SJCRH30 (cell line): ENCODE measurements around the gene IL3. TPM values are rescaled to one million over a fixed set of nuclear protein-coding genes. Genes with fewer than 3 reads are reported as not detected.

ENCODE experiments used
- DNase-seq, 2 experiments: peaks; one replicate each; pipeline ENCODE4 v3.0.0-alpha.2; 2015 to 2020
- H3K27ac ChIP-seq: fragments of 250-450 bp; sonication (Bioruptor Pico); 2 replicates; pipeline ENCODE4 v1.5.1; 2020; ENCODE audit warnings: mild to moderate bottlenecking, moderate library complexity
- H3K27me3 ChIP-seq: fragments of 250-450 bp; sonication (Bioruptor Pico); 2 replicates; pipeline ENCODE4 v1.5.1; 2020; ENCODE audit warnings: mild to moderate bottlenecking, moderate library complexity
- H3K36me3 ChIP-seq: fragments of 250-450 bp; sonication (Bioruptor Pico); 2 replicates; pipeline ENCODE4 v1.5.1; 2020; ENCODE audit warnings: mild to moderate bottlenecking, moderate library complexity
- H3K4me1 ChIP-seq: fragments of 250-450 bp; sonication (Bioruptor Pico); 2 replicates; pipeline ENCODE4 v1.5.1; 2020; ENCODE audit warnings: mild to moderate bottlenecking, moderate library complexity
- H3K4me3 ChIP-seq: fragments of 250-450 bp; sonication (Bioruptor Pico); 2 replicates; pipeline ENCODE4 v1.5.1; 2020; ENCODE audit warnings: mild to moderate bottlenecking, moderate library complexity
- H3K9me3 ChIP-seq: fragments of 250-450 bp; sonication (Bioruptor Pico); replicated peaks from 2 replicates; pipeline ENCODE4 v1.5.1; 2020; ENCODE audit warnings: mild to moderate bottlenecking, moderate library complexity
- total RNA-seq: library from RNA; depleted of rRNA; stranded (reverse); fragments of >200 nt; shearing (Covaris generic); gene quantifications from 2 replicates; pipeline ENCODE4 v1.2.3, GENCODE V29; 2014

IL3 gene
- total RNA-seq, 1 experiment from 2014 or later, result not detected

DNA sequence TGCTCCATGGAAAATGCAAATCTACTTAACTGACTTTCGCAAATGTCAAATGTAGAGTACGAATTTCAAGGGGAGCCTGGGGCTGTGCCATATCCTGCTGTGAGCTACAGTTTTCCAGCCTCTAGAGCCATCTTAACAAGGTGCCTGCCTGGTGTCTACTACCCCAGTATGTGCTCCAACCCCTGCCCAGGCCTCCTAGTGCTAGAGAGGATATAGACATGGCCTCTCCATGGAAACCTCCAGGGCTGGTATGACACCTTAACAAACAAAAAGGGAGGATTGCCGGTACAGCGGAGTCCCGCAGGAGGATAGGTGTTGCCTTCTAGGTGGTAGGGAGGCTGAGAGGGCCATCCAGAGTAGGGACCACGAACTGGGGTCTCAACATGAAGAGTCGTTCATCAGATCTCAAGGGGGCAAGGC, 13.6 kb upstream of the IL3 start:
- no peak for DNase-seq
- Histone ChIP-seq H3K27me3 (peaks cover 8% of the 10 kb centered on the region; the same call in 1 of the 2 replicates), H3K36me3 (no peaks in the 10 kb centered on the region), H3K4me1 (no peaks in the 10 kb centered on the region), H3K9me3 (no peaks in the 10 kb centered on the region), H3K27ac (no peak overlapping the region), H3K4me3 (no peak overlapping the region)

DNA sequence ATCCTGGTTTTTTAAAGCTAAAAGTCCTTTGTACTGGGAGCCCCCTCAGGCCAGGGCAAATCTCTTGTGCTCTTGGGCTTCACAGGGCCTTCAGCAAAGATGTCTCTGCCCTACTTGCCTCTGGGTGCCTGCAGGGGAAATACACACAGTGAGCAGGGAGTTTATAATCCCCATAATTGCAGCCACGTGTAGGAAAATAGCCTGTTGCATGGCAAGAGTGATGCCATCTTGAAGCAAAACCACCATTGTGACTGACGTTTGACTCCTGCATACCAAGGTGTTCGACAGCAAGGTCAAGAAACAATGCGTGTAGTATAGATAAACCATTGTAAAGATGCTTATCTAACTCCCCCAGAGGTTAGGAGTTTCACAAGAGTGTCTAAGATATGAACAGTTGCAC, 11.4 kb upstream of the IL3 start:
- H3K27me3 ChIP-seq, result peaks cover 8% of the 10 kb centered on the region; the same call in 1 of the 2 replicates

DNA sequence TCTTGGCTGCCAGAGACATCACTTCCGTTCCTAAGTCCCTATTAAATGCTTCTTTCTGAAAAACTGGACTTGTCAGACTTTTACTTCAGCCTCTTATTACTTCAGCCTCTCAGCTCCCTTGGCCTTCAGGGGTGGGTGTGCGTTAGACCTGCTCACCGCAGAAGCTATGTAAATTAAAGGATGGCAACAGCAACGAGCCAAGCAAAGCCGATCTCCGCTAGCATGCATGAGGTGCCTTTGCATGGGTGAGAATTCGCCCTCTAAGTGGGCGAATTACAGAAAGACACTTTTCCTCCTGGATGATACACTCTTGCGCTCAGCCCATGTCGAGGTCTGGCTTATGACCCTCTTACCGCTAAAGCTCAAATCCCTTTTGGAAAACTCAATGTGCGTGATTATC, 10.9 kb upstream of the IL3 start:
- Histone ChIP-seq H3K36me3 (no peaks in the 10 kb centered on the region), H3K4me3 (no peak overlapping the region), H3K9me3 (no peaks in the 10 kb centered on the region), H3K4me1 (no peaks in the 10 kb centered on the region), H3K27me3 (peaks cover 8% of the 10 kb centered on the region; the same call in 1 of the 2 replicates), H3K27ac (no peak overlapping the region)
- DNase-seq, result no peak

More for the DNA sequence above, 11.4 kb upstream of the IL3 start:
- H3K4me1 ChIP-seq, result no peaks in the 10 kb centered on the region
- no peaks in the 10 kb centered on the region for H3K36me3 ChIP-seq
- H3K9me3 ChIP-seq, result no peaks in the 10 kb centered on the region
- H3K4me3 ChIP-seq, result no peak overlapping the region
- H3K27ac ChIP-seq, result no peak overlapping the region
- no peak for DNase-seq

- no peaks in the 10 kb centered on the region for H3K9me3 ChIP-seq
- H3K4me3 ChIP-seq, result no peak overlapping the region
- H3K4me1 ChIP-seq, result no peaks in the 10 kb centered on the region
- DNase-seq, result no peak
- no peak overlapping the region for H3K27ac ChIP-seq
- H3K27me3 ChIP-seq, result peaks cover 8% of the 10 kb centered on the region; the same call in 1 of the 2 replicates
- no peaks in the 10 kb centered on the region for H3K36me3 ChIP-seq
These were observed 10.3 kb upstream of the IL3 start for GRCh38 chr5:132050136-132050535.

- peaks cover 8% of the 10 kb centered on the region; the same call in 1 of the 2 replicates for H3K27me3 ChIP-seq
These were observed 9.5 kb upstream of the IL3 start for GRCh38 chr5:132050661-132051552.

DNA sequence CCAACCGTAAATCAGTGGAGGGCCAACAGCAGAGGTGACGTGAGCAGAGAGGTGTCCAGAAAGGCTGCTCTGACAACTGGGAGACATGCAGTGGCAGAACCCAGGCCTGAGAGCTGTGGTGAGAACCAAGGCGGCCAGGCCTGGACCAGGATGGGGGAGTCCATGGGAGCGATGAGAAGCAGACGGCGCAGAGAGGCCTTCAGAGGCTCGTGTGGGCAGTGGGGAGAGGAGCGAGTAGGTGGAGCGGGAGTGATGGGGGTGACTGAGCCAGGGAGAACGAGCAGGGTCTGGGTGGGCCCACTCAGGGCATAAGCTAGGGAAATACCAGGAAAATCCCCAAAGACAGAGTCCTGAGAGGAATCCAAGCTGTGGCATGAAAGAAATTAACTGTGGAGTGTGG, 7.9 kb upstream of the IL3 start:
- Histone ChIP-seq H3K27ac (no peak overlapping the region), H3K27me3 (peaks cover 8% of the 10 kb centered on the region; the same call in 1 of the 2 replicates), H3K4me3 (no peak overlapping the region), H3K36me3 (no peaks in the 10 kb centered on the region), H3K9me3 (no peaks in the 10 kb centered on the region), H3K4me1 (no peaks in the 10 kb centered on the region)
- DNase-seq, result no peak

More at GRCh38 chr5:132050661-132051552, 9.5 kb upstream of the IL3 start:
- no peak overlapping the region for H3K4me3 ChIP-seq
- H3K36me3 ChIP-seq, result no peaks in the 10 kb centered on the region
- no peak overlapping the region for H3K27ac ChIP-seq
- H3K9me3 ChIP-seq, result no peaks in the 10 kb centered on the region
- no peak for DNase-seq
- no peaks in the 10 kb centered on the region for H3K4me1 ChIP-seq

- Histone ChIP-seq H3K4me3 (no peak overlapping the region), H3K27me3 (peaks cover 3% of the 10 kb centered on the region; the same call in 1 of the 2 replicates), H3K9me3 (no peaks in the 10 kb centered on the region), H3K4me1 (no peaks in the 10 kb centered on the region), H3K36me3 (no peaks in the 10 kb centered on the region), H3K27ac (no peak overlapping the region)
- DNase-seq, result no peak
These were observed 7.0 kb upstream of the IL3 start for GRCh38 chr5:132053483-132053882.

DNA sequence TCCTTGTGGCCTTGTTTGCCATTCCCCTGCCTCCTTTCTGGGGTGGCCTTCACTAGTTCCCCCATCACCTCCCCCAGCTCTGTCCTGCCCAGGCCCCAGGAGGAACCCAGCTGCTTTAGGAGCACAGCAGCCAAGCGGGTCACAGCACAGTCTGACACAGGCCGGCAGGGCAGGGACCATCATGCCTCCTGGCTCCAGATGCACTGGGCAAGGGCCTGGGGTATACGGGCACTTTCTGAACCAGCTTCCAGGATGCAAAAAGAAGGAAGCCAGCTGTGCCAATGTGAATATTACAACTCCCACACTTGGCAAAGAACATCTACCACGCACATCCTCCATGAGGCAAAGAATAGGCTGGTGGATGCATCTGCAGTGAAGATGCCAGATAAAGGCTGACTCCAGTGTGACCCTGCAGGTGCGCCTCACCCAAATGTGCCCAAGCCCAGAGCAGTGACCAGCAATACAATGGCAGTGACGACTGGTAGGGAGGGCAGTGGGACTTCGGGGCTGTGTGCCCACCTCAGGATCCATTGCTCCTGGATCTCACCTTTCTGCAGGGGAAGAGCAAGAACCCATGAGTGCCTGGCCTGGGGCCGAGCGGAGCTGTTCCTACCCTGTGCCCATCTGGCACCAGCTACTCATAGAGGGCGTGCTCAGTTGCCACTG, 6.3 kb upstream of the IL3 start:
- Histone ChIP-seq H3K36me3 (no peaks in the 10 kb centered on the region), H3K4me1 (no peaks in the 10 kb centered on the region), H3K27me3 (no peaks in the 10 kb centered on the region), H3K9me3 (no peaks in the 10 kb centered on the region), H3K4me3 (no peak overlapping the region), H3K27ac (no peak overlapping the region)
- no peak for DNase-seq

GRCh38 chr5:132054697-132055440, 5.6 kb upstream of the IL3 start:
- DNase-seq, result no peak
- Histone ChIP-seq H3K27ac (no peak overlapping the region), H3K4me3 (no peak overlapping the region), H3K4me1 (no peaks in the 10 kb centered on the region), H3K9me3 (no peaks in the 10 kb centered on the region), H3K36me3 (no peaks in the 10 kb centered on the region), H3K27me3 (no peaks in the 10 kb centered on the region)

GRCh38 chr5:132055441-132055807, 5.0 kb upstream of the IL3 start:
- no peak for DNase-seq
- no peak overlapping the region for H3K27ac ChIP-seq
- no peaks in the 10 kb centered on the region for H3K27me3 ChIP-seq

DNA sequence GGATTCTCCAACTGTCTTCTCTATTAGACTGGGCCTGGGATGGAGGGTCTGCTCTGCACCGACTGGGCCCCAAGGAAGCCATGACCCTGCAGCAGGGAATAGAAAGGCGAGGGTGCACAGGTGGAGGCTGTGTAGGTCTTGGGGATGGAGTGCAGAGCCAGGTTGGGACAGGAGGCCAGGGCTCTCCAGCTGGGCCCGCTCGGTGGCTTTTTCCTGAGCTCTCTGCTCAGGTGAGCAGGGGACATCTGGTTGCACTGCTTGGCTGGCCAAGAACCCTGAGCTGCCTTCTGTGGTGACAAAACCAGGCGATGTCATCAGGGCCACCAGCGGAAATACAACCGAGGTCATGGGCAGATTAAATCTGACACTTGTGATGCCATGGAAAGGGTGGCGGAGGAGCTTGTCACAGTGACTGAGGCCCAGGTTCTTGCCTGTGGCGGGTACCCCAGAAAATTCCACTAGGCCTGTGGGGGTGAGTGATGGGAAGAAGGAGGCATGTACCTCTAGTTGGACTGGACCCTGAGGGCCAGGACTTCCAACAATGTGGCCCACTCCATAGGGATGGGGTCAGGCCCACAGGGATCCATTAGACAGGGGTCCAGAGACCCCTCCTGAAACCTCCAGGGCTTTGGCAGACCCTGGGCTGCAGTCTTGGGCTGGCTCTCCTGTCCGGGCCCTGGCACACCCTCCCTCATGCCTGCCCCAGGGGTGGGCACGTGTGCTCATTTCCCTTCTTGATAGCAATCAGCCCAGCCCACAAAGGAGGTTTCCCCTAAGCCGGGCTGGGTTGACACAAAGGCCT, 4.4 kb upstream of the IL3 start:
- Histone ChIP-seq H3K27me3 (no peaks in the 10 kb centered on the region), H3K4me1 (no peaks in the 10 kb centered on the region), H3K9me3 (no peaks in the 10 kb centered on the region), H3K4me3 (no peak overlapping the region), H3K36me3 (no peaks in the 10 kb centered on the region), H3K27ac (no peak overlapping the region)
- DNase-seq, result no peak

More at GRCh38 chr5:132055441-132055807, 5.0 kb upstream of the IL3 start:
- H3K9me3 ChIP-seq, result no peaks in the 10 kb centered on the region
- no peaks in the 10 kb centered on the region for H3K36me3 ChIP-seq
- H3K4me1 ChIP-seq, result no peaks in the 10 kb centered on the region
- no peak overlapping the region for H3K4me3 ChIP-seq

- no peaks in the 10 kb centered on the region for H3K27me3 ChIP-seq
- no peak overlapping the region for H3K4me3 ChIP-seq
- H3K36me3 ChIP-seq, result no peaks in the 10 kb centered on the region
- no peaks in the 10 kb centered on the region for H3K9me3 ChIP-seq
- no peaks in the 10 kb centered on the region for H3K4me1 ChIP-seq
- no peak overlapping the region for H3K27ac ChIP-seq
- DNase-seq, result peak in 1 of 2 experiments; percentile 2
These were observed 3.6 kb upstream of the IL3 start for GRCh38 chr5:132056610-132057497.

- H3K27me3 ChIP-seq, result no peaks in the 10 kb centered on the region
- H3K4me3 ChIP-seq, result no peak overlapping the region
- H3K9me3 ChIP-seq, result no peaks in the 10 kb centered on the region
- no peaks in the 10 kb centered on the region for H3K4me1 ChIP-seq
- DNase-seq, result no peak
- H3K36me3 ChIP-seq, result no peaks in the 10 kb centered on the region
- no peak overlapping the region for H3K27ac ChIP-seq
These were observed 2.8 kb upstream of the IL3 start for GRCh38 chr5:132057498-132058255.
